NCI-H526 treated with DMSO at 0.1 percent for 48 hours (cell line): ENCODE results near the gene STX4.

Source experiments
- DNase-seq: peaks from one replicate; lab custom pipeline; 2025; lab: John Stamatoyannopoulos, UW

Gene STX4, protein sequence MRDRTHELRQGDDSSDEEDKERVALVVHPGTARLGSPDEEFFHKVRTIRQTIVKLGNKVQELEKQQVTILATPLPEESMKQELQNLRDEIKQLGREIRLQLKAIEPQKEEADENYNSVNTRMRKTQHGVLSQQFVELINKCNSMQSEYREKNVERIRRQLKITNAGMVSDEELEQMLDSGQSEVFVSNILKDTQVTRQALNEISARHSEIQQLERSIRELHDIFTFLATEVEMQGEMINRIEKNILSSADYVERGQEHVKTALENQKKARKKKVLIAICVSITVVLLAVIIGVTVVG

GRCh38 chr16:31032736-31033708 is at the start of gene STX4:
TSS of gene STX4 (plus strand) at chr16:31033558. CDS start at chr16:31033806, 248 bp downstream.
- DNase-seq, result peak; percentile 75

- DNase-seq, result no peak
Observed at GRCh38 chr16:30983898-30984610, 49.3 kb upstream of the STX4 start.

DNA sequence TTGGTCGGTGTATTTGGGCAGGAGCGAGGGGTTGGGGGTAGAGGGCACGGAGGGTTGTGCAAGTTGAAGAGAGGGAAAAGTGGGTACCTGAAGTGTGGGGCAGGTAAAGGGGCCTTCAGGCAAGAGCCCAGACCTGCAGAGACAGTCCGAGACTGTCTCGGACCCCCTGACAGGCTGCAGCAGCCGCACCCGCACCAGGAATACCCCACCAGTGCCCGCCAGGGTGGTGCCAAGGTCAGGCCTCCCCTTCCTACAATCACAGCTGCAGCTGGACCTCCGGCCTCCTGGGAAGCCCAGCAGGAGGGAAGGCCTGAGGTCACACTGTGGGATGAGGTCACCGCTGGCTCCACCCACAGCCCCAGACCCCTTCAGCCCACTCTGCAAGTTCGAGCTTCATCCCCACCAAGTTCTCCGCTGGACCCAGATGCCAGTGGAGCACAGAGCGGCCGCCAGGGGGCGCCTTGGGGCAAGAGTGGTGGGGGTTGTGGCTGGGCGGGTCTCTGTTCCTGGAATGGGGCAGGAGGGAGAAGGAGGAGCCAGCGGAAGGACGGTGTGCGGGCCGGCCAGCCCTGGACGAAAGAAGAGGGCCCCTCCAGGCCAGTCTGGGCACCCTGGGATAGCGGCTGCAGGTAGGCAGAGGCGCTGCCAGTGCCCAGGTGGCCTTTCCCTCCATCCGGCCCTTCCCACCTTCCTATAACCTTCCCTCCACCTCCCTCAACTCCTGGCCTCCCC is 48.5 kb upstream of the STX4 start, which contains the start of gene HSD3B7:
HSD3B7 (plus strand) TSS at position 539 of the 732 bp plus-strand sequence. CDS start 452 bp downstream, outside the sequence.
- peak; percentile 40 for DNase-seq

DNA sequence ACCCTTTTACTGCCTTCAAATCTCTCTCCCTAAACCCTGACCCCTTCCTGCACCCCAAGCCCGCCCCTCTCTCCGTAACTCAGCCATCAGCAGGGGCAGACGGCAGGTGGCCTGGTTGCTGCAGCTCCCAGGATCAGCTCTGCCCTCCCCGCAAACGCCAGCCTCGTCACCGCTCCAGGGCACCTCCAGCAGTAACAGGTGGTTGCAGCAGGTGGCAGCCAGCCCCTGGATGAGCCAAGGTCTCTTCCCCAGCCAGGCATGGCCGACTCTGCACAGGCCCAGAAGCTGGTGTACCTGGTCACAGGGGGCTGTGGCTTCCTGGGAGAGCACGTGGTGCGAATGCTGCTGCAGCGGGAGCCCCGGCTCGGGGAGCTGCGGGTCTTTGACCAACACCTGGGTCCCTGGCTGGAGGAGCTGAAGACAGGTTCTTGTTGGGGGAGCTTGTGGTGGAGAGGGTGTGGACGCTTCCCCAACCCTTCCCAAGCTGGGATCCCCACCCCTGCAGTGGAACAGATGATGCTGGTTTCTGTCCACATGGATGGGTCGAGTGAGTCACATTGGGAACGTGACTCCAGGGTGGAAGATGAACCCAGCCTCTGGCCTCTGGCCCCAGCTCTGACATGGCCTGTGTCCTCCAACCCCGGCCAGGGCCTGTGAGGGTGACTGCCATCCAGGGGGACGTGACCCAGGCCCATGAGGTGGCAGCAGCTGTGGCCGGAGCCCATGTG is 47.8 kb upstream of the STX4 start:
- DNase-seq, result peak; percentile 60

GRCh38 chr16:30986129-30986991 is 47.0 kb upstream of the STX4 start:
- DNase-seq, result no peak

- no peak for DNase-seq
Observed at GRCh38 chr16:30987581-30988190, 45.7 kb upstream of the STX4 start.

DNA sequence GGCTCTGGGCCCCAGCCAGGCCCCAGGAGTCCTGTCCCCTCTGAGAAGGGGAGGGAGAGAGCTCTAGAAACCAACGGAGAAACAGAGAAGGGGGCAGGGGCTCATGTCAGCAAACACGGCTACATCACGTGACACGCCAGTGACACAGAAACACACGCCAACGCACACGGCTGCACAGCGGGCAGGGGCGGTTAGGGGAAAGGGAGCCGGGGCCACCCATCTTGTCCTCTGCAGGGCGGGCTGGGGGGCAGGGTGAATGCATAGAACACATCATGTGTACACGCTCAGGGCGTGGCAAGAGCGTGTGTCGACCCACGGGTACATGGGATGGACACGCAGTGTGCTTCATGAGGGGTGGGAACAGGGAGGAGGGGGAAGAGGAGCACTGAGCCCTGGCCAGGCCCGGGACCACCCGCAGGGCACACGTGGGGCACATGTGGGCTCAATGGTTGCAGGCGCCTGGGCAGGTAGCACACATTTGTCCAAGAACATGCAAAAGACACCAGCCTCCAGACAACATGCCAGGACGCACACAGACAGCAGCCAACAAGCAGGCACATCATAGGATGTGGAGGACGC is 43.8 kb upstream of the STX4 start:
- DNase-seq, result no peak

DNA sequence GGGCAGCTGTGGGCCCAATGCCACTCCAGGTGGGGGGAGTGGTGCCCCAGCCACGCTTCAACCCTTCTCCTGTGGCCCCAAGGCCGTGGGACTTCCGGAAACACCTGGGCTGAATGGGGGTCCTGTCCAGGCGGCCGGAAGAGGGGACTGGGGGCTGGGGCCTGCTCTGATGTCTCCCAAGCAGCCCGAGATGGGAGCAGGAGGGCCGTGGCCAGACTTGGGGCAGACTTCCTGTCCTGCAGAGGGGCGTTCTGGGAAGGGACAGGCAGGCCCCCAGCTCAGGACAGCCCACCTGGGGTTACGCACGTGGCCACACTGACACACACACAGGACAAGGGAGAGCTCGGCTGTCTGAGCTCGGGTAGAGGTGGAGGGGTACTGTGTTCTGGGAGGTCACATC is 43.3 kb upstream of the STX4 start:
- no peak for DNase-seq

- DNase-seq, result no peak
Observed at GRCh38 chr16:30991052-30991451, 42.3 kb upstream of the STX4 start.

- no peak for DNase-seq
Observed at GRCh38 chr16:30992276-30992780, 41.0 kb upstream of the STX4 start.

GRCh38 chr16:30992931-30993816 is 40.2 kb upstream of the STX4 start:
- DNase-seq, result no peak

- no peak for DNase-seq
Observed at GRCh38 chr16:30995927-30996323, 37.4 kb upstream of the STX4 start.

- no peak for DNase-seq
Observed at GRCh38 chr16:30996324-30996984, 36.9 kb upstream of the STX4 start.

DNA sequence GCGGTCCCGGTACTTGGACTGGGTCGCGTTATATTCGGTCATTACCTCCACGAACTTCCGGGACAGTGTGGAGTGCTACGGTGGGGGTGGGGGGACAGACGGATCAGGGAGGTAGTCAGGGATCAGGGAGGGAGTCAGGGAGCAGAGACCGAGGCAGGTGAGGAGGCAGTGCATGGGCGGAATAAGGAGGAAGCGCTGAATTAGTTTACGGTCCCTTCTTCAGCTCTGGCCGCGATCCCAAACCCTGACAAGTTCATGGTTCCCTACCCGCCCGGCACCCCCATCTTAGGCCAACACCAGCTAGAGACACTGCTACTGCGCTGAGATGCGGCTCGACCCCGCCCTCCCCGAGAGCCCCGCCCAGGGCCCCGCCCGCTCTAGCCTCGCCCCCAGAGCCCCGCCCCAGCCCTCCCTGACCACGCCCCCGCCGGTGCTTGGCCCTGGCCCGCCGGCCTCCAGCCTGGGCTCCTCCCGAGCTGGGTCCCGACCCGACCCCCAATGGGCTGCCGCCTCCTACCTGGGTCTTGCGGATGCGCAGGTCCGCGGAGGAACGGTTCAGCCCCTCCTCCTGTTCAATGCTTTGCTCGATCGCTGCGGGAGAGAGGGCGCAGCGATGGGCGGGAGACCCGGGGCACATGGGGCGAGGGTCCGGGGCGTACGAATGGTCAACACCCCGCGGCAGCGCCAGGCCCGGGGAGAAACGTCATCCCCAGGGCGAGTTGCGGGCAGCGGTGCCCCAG is 36.2 kb upstream of the STX4 start:
- no peak for DNase-seq

GRCh38 chr16:30997725-30998711 is 35.3 kb upstream of the STX4 start:
- DNase-seq, result no peak
